GM12864 (cell line): Measurements from ENCODE around the gene MAN1C1.

ENCODE experiments used
- DNase-seq: peaks from one replicate; pipeline ENCODE4 v3.0.0-alpha.2; 2011; ENCODE audit warnings: low read depth
- H3K4me3 ChIP-seq: 2 replicates; pipeline ENCODE4 v1.5.1; 2011; ENCODE audit warnings: mild to moderate bottlenecking, low read depth, low read length, control low read depth
- TF ChIP-seq, protein P1 (sequence below): IDR thresholded peaks from 2 replicates; pipeline ENCODE4 v1.5.1; 2011; ENCODE audit warnings: low read depth, mild to moderate bottlenecking, moderate library complexity, low read length, control low read depth, inconsistent platforms; ENCODE audit errors: missing control alignments

Gene MAN1C1

DNA sequence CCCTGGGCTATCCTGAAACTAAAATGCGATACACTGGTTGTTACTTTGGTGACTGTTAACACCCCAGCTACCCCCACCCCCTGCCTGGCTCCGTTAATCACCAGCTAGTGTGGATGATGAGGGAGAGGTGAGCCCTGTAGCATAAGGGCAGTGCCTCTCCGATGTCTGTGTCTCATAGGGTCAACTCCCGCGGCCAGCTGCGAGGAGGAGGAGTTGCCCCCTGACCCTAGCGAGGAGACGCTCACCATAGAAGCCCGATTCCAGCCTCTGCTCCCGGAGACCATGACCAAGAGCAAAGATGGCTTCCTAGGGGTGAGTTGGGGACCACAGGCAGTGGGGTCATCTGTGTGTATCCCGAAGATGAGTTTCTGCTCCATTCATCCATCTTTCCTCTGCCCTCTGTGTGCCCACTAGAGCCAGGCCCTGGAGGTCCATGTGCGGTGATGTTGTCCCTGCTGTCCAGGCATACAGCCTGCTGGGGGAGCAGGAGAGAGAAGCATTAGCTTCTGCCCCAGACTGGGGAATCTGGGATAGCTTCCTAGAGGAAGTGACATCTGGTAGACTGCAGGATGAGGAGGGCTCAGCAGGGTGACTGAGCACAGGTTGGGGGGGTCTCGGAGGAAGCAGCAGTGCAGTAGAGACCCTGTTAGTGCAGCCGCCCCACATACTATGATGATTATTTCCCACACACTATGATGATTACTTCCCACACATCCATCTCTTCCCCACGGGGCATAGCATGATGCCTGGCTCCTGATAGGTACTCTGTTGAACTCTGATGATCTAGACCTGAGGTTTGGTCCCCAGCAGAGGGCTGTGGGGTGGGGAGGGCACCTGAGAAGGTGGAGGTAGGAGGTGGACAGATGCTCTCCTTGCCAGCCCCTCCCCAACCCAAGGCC is 188.6 kb downstream of the MAN1C1 start:
- no peak for DNase-seq
- TF ChIP-seq, protein P1, sequence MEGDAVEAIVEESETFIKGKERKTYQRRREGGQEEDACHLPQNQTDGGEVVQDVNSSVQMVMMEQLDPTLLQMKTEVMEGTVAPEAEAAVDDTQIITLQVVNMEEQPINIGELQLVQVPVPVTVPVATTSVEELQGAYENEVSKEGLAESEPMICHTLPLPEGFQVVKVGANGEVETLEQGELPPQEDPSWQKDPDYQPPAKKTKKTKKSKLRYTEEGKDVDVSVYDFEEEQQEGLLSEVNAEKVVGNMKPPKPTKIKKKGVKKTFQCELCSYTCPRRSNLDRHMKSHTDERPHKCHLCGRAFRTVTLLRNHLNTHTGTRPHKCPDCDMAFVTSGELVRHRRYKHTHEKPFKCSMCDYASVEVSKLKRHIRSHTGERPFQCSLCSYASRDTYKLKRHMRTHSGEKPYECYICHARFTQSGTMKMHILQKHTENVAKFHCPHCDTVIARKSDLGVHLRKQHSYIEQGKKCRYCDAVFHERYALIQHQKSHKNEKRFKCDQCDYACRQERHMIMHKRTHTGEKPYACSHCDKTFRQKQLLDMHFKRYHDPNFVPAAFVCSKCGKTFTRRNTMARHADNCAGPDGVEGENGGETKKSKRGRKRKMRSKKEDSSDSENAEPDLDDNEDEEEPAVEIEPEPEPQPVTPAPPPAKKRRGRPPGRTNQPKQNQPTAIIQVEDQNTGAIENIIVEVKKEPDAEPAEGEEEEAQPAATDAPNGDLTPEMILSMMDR, result no peak
- no peak overlapping the region for H3K4me3 ChIP-seq

DNA sequence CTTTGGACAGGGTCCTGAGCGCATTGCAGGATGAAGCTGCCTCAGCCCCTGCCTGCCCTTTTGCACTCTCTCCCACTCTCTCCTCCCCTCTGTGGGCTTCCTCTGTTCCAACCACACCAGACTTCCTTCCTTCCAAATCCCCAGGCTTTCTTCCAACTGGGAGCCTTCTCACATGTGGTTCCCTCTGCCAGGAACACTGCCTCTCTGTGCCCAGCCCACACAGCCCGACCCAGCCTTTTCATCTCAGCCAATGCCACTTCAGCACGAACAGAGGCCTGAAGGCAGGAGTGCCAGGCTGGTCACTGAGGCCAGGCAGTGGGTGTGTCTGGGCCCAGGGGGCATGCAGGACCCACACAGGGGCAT is 189.3 kb downstream of the MAN1C1 start:
- H3K4me3 ChIP-seq, result no peak overlapping the region
- no peak for DNase-seq
- TF ChIP-seq, protein P1, result no peak

DNA sequence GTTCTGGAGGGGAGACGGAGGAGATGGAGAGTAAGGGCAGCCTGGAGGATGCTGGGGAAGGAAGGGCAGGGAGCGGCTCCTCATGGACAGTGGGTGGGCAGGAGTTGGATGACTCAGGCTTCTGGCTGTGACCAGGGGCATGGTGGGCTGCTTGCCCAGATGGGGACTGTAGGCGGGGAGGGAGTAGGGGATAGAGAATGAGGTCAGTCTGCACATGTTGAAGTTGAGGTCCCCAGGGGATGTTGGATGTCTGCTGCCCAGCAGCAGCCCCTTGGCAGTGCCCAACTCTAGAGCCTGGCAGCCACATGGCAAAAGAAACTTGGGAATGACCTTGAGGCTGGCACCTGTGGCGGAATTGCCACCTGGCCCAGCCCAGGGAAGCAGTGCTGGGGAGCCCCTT is 189.8 kb downstream of the MAN1C1 start:
- DNase-seq, result no peak
- TF ChIP-seq, protein P1, result no peak

DNA sequence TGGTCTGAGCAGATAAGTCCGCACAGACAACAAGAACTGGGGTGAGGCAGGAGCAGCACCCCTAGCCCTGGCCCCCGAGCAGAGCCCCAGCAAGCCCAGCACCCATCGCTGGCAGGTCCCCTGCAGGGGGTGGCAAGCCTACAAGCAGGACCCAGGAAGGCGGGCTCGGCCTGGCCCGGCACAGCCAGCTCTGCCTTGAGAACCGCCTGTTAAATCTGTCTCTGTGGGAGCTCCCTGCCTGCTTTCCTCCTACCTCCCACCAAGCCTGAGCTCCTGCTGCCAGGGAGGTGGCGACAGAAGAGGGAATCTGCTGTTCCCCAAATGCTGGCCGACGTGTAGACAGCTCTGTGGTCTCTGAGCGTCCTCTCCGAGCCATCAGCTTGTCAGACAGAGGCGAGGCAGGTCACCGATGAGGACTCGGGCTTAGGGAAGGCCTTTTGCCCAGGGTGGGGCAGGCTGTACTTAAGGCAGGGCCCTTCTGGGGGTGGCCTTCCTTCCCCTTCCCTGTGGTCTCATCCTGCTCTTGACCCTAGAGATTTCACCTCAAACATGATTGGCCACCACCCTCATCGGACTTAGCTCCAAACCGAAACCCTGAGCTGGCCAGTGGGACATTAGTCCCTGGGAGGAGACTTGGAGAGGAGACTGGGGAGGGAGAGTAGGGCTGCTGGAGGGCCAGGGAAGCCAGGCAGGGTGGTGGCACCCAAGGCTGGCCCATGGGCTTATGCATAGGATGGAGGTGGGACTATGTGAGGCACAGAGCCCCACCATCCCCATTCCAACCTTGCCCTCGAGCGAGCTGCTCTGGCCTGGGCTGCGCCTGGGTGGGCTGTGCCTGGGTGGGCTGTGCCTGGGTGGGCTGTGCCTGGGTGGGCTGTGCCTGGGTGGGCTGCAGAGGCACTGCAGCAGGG is 191.1 kb downstream of the MAN1C1 start:
- TF ChIP-seq, protein P1, result no peak
- DNase-seq, result no peak
- no peak overlapping the region for H3K4me3 ChIP-seq

More for the DNA sequence above, 189.8 kb downstream of the MAN1C1 start:
- H3K4me3 ChIP-seq, result no peak overlapping the region

DNA sequence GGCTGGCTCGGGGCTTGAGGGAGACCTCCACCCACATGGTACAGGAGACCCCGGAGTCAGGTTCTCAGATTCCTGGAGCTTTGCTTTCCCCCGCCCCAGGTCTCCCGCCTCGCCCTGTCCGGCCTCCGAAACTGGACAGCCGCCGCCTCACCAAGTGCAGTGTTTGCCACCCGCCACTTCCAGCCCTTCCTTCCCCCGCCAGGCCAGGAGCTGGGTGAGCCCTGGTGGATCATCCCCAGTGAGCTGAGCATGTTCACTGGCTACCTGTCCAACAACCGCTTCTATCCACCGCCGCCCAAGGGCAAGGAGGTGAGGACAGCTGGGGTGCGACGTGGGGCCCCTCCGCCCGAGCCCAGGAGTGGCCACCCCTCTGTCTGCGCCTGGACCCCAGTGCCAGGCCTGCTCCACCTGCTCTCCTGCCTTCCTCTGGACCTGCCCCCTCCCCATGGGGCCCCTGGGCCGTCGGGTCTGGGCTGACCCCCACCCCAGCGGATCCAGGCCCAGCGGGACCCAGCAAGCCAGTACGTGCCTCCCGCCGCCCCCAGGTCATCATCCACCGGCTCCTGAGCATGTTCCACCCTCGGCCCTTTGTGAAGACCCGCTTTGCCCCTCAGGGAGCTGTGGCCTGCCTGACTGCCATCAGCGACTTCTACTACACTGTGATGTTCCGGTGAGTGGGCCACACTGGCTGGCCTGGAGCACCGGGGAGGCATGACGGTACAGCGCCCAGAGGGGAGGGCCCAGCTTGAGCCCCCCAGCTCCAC is 192.1 kb downstream of the MAN1C1 start:
- TF ChIP-seq, protein P1, result no peak
- no peak for DNase-seq
- H3K4me3 ChIP-seq, result no peak overlapping the region

DNA sequence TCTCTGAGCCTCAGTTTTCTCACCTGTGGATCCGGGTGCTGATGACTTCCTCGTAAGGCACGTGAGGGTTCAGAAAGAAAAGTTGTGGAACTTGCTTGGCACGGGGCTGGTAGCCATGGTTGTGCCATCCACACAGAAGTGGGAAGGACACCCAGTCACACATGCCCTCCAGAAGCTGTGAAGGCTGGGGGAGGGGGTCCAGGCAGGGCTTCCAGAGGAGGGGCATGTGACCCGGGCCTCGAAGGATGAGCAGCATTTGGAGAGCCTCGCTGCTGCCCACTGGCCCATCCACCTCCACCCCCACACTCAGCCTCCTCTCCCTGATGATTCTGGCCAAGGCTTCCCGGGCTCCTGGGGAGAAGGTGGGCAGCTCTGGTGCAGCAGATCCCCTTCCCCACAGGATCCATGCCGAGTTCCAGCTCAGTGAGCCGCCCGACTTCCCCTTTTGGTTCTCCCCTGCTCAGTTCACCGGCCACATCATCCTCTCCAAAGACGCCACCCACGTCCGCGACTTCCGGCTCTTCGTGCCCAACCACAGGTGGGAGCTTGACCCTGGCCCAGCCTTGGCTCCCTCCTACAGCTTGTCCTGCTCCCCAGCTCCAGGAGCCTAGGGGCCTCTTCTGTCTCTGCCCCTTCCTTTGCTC is 192.8 kb downstream of the MAN1C1 start:
- DNase-seq, result no peak
- no peak overlapping the region for H3K4me3 ChIP-seq
- TF ChIP-seq, protein P1, result no peak
